ENCODE measurements around the gene PTGDR.

DNA sequence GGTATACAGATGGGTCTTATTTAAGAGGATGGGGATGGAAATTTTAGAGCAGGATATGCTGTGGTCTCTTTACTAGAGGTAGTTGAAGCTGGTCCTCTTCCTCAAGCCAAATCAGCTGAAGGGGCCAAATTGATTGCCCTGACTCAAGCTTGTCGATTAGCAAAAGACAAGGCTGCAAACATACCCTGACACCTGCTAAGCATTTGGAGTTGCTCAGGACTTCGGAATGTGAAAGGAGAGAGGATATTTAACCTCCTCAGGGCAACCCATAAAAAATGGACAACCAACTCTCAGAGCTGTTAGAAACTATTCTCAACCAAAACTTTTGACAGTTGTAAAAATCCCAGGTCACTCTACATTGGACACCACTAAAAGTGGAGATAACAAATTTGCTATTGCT lies 15.6 kb downstream of the PTGDR start:
- no peak for TF ChIP-seq POLR2AphosphoS5 (IDR thresholded peaks at IDR 0.05; ENCODE audit: low read depth, low read length)
- no peak for TF ChIP-seq SIN3A (IDR thresholded peaks at IDR 0.05; ENCODE audit: borderline replicate concordance, insufficient read depth, low read length)
- TF ChIP-seq, protein P1, sequence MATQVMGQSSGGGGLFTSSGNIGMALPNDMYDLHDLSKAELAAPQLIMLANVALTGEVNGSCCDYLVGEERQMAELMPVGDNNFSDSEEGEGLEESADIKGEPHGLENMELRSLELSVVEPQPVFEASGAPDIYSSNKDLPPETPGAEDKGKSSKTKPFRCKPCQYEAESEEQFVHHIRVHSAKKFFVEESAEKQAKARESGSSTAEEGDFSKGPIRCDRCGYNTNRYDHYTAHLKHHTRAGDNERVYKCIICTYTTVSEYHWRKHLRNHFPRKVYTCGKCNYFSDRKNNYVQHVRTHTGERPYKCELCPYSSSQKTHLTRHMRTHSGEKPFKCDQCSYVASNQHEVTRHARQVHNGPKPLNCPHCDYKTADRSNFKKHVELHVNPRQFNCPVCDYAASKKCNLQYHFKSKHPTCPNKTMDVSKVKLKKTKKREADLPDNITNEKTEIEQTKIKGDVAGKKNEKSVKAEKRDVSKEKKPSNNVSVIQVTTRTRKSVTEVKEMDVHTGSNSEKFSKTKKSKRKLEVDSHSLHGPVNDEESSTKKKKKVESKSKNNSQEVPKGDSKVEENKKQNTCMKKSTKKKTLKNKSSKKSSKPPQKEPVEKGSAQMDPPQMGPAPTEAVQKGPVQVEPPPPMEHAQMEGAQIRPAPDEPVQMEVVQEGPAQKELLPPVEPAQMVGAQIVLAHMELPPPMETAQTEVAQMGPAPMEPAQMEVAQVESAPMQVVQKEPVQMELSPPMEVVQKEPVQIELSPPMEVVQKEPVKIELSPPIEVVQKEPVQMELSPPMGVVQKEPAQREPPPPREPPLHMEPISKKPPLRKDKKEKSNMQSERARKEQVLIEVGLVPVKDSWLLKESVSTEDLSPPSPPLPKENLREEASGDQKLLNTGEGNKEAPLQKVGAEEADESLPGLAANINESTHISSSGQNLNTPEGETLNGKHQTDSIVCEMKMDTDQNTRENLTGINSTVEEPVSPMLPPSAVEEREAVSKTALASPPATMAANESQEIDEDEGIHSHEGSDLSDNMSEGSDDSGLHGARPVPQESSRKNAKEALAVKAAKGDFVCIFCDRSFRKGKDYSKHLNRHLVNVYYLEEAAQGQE (IDR thresholded peaks at IDR 0.05; ENCODE audit: insufficient read depth in 1 of 2, low read depth in 2 of 2, low read length in 2 of 2): no peak
- no peak for TF ChIP-seq FOXP2 (optimal IDR thresholded peaks at IDR 0.05; ENCODE audit: borderline replicate concordance, extremely low read depth, extremely low read length, insufficient read depth)
- TF ChIP-seq TAF1 (IDR thresholded peaks at IDR 0.05; ENCODE audit: borderline replicate concordance, insufficient read depth, low read length): no peak
